Cardiac septum (tissue), 1 donor: Measurements from ENCODE around the gene RBBP8. TPM values are rescaled to one million over a fixed set of nuclear protein-coding genes. Genes with fewer than 3 reads are reported as not detected.
A peak's percentile ranks its signal among the peaks of the same experiment; 100 is the strongest.

Experiments used
- DNase-seq: peaks from one replicate; pipeline ENCODE4 v3.0.0-alpha.2; 2020; ENCODE audit warnings: low spot score
- intact Hi-C: fragments of 100-400 bp; cut with DNase I; formaldehyde crosslinking; loops from one replicate; pipeline ENCODE4 v1.14.0; 2022
- total RNA-seq: library from RNA; stranded (reverse); fragmentation: NEBNext Ultra II Directional; extraction: Animal tissue kit (Norgen Biotek cat#: 25700); gene quantifications from one replicate; pipeline ENCODE4 v1.2.1, GENCODE V29; 2021
- donor health status: DM: no; HTN: no; CAD: no.

Gene RBBP8
- total RNA-seq, 1 donor from 2014 or later, result 7.2 TPM

DNA sequence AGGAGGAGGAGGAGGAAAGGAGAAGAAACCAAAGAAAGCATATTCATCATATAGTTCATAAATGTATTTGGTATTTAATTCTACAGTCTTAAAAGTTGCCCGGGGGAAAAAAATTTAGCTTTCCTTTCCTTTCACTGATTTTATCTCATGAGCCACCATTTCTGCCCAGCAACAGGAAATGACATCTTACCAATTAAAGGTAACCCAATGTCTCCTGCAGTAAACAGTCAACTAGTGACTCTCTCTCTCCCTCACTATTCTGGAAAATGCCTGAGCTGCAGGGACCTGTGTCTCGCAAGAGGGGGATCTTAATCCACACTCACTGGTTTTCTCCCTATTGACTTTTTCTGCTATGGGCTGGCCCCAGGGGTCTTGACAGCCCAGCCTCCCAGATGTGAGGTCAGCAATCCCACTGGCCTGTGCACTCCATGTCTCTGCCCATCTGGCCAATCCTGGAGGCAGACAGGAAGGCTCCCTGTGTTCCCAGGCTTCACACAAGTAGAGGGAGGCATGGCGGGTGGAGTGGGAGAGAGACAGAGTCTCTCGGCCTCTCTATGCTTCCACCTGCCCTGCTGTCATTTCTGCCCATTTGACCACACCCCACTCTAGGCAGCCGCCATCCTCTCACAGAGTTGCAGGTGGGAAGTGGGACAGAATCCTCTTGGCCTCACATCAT is 116.7 kb downstream of the RBBP8 start:
- no peak for DNase-seq
- intact Hi-C loops, result no loop called here

DNA sequence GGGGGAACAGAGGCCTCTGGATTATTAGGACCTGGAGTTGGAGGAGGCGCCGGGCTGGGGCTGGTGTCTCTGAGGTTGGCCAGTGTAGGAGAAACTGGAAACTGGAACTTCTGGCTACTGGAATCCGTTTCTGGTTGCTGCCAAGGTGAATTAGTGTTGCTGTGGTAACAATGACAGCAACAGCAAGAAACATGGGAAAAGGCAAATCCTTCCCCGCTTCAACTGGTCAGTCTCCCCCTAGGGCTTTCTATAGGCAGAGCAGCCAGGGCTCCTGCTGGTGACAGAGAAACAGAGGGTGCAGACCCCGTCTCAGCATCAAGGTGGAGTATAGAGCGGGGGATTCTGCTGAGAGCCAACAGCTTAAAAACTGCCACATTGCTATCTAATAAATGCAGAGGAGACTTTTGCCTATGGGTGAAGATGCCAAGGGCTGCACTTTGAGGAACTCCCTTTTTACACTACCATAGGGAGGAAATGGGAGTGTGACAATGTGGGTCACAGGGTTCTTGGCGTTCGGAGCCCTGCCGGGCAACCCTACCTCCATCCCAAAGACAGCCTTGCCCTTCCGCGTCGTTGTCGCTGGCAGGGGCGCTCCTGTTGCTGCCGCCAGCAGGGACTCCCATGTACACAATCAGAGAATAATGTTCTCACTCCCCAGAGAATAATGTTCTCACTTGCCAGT is 120.8 kb downstream of the RBBP8 start:
- no peak for DNase-seq

DNA sequence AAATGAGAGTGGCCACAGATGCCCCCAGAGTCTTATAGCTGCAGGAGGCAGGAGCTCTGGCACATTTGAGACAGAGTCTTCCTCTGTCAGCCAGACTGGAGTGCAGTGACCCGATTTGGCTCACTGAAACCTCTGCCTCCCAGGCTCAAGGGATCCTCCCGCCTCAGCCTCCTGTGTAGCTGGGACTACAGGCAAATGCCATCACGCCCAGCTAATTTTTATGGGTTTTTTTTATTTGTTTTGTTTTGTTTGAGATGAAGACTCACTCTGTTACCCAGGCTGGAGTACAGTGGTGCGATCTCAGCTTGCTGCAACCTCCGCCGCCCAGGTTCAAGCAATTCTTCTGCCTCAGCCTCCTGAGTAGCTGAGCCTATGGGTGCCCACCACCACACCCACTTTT is 121.4 kb downstream of the RBBP8 start:
- DNase-seq, result no peak
- intact Hi-C loops, result no loop called here

More for the DNA sequence above, 120.8 kb downstream of the RBBP8 start:
- intact Hi-C loops, result no loop called here

DNA sequence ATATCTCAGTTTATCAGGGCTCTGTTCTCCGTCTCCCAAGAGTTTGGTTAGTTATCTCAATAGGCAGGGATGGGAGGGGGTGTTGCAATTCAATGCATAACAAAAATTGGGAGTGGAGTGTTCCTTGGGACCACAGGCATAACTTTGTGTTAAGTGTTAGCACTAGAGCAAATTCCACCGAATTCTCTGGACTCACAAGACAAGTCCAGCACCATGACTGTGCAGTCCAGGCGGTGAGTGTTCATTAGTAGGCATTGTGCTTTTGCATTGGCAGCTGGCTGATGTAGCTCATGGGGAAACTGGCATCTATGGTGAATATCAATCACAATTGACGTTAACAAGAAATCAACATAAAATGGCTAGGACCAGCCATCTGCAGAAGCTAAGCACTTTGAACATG is 123.2 kb downstream of the RBBP8 start:
- intact Hi-C loops, result no loop called here
- no peak for DNase-seq

DNA sequence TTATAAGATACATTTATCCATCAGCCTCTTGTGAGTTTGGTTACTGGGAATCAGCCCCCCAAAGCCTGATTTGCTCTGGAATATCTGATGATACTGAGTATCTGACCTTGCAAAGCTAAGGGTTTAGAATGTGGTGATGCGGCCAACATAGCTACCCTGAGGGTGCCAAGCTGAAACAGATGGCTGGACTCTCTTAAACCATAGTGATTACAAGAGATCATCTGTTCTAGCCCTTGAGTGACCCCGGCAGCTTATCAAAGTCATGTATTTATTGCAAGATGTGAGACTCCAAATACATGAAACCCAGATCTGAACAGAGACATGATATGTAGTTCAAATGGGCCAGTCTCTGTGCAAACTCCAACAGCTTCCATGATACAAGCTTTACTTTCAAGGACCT is 124.0 kb downstream of the RBBP8 start:
- intact Hi-C loops, result no loop called here
- no peak for DNase-seq

DNA sequence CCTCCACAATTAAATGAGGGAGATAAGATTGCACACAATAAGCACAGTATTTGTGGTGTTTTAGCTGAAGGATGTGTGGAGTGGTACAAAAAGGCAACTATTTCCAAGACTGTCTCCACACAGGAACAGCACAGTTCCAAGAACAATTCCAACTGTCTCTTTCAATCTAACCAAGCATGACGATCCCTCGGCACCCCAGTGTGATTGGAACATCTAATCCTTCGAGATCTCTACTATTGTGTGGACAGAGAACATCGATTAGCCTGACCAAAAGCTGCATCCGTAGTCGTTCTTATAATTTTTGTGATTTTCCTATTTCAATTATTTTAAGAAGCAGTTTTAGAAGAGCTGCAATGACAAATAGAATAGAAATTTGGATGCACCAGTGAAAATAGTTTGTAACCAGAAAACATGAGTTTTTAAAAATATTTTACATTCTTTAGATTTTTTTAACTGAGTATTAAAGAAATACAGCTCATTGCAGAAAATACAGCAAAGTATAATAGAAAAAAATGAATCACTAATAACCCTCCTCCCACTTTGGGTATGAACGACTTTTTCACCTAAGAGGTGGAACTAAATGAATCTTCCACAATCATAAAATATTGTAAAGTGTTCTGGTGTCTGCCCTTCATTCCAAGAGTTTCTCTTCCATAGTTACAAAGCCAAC is 125.8 kb downstream of the RBBP8 start:
- intact Hi-C loops, result no loop called here
- DNase-seq, result peak; percentile 10

DNA sequence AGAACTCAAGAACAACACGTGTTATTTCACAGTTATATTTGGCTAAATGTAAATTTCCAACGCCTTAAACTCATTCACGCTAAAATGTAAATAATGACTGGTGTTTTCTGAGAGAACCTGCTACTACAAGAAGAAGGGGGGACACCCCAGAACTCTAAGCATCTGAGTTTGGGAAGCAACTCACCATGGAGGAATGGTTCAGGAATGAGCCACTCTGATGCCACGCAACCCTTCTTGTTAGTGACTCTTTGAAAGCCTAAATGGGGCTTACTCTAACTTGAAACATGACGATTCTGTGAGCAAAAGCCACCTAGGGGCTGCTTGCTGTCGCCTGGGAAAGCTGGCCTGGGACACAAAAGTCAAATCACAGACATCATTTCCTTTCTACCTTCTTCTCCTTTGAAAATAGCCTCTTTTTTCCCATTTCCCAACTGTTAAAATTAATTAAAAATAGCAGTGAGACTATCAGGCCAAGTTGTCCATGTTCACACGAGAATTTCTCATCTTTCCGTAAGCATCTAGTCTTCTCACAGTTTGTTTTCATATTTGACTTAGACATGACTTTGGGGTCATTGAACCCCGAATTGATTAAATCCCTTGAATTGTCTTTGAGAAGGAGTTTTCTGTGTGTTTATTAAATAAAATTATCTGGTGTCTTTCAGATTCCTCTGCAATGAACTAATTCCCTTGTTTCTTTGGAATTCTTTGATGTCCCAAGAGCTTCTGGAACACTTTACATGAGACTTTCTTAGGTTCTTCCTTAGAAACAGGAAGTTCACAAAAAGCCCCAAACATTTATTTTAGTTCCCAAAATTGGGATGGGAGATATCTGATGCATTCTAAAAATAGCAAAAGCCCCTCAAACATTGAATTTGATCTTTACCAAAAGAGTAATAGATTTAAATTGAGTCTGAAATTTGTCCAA is 126.7 kb downstream of the RBBP8 start:
- peak; percentile 26 for DNase-seq
- intact Hi-C loops, result no loop called here

DNA sequence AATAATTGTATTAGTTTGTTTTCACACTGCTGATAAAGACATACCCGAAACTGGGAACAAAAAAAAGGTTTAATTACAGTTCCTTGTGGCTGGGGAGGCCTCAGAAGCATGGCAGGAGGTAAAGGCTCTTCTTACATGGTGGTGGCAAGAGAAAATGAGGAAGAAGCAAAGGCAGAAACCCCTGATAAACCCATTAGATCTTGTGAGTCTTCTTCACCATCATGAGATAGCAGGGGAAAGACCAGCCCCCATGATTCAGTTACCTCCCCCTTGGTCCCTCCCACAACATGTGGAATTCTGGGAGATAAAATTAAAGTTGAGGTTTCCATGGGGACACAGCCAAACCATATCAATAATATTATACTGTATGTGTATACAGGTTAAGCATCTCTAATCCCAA is 128.9 kb downstream of the RBBP8 start:
- intact Hi-C loops, result no loop called here
- DNase-seq, result peak; percentile 1

DNA sequence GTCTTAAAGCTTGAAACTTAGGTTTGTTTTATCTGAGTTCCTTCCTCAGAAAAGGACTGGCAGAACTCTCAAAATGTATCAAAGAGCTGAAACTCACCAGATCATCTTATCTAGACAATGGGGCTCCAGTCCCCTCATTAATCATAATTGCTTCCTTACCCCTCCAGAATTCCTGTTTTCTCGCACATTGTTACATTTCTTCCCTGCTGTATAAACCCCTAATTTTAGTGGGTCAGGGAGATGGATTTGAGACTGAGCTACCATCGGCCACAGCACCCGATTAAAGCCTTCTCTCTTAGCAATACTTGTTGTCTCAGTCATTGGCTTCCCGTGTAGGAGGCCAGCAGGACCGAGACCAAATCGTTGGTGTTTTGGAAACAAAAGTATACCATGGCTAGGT is 130.4 kb downstream of the RBBP8 start:
- DNase-seq, result no peak
- intact Hi-C loops, result no loop called here

DNA sequence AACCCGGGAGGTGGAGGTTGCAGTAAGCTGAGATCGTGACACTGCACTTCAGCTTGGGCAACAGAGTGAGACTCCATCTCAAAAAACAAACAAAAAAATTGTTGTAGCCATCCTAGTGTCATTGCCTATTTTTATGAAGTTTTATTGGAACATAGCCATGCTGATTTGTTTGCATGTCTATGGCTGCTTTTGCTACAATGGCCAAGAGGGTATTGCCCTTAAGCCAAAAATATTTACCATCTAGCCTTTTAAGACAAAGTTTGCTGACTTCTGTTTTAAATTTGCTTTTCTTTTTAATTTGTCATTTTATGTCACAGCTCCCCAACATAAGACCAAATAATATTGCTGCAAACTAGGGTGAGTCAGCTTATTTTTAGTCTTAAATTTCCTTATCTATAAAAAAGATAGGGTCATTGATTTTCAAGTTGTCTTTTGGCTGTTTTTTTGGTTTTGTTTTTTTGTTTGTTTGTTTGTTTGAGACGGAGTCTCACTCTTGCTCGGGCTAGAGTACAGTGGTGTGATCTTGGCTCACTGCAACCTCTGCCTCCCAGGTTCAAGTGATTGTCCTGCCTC is 132.2 kb downstream of the RBBP8 start:
- DNase-seq, result no peak
- intact Hi-C loops, result no loop called here

DNA sequence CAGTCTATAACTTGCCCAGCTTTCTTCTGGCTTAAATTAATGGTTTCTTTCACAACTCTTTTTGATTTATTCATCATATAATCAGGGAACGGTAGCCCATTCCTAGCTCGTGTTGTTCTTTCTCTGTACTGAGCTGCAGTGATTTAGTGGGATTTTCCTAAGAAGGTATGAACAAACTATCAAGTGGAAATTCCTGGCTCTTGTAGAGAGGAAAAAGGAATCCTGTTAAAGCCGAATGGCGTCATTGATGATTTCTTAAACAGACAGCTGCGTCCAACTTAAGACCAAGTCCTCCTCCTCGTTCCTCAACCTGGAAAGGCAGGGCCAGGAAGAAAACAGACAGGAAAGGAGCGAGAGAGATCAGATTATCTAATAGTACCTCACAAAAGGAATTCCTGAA is 132.9 kb downstream of the RBBP8 start:
- intact Hi-C loops, result no loop called here
- DNase-seq, result no peak

DNA sequence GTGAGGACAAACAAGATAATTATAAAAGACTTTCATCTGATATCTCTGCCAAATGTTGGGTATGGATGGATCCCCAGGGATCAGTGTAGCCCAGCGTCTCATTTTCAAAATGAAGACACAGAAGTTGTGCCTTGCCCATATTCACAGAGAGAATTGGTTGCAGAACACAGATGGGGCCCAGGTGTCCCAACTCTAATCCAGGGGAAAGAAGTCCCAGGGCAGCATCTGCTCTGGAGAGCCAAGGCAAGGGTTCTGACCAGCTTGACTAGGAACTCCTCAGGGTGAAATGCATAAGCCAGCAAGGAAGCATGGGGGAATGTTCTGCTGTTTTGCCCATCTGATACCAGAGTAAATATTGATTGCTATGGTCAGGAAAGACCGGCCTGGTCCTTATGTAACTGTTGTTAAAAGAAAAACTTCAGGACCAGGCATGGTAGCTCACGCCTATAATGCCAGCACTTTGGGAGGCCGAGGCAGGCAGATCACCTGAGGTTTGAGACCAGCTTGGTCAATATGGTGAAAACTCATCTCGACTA is 133.4 kb downstream of the RBBP8 start:
- intact Hi-C loops, result no loop called here
- DNase-seq, result no peak

DNA sequence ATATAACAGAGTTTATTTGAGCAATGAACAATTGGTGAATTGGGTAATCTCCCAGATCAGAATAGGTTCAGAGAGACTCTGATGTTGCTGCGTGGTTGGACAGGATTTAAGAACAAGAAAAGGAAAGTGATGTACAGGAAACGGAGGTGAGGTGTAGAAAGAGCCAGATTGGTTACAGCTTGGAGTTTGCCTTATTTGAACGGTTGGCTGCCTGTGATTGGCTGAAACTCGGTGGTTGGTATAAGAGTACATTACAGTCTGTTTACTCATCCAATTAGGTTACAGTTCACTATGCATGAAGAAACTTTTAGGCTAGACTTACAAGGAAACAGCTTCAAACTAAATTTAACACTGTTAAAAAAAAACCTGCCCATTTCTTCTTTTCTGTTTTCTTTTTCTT is 134.1 kb downstream of the RBBP8 start:
- intact Hi-C loops, result no loop called here
- no peak for DNase-seq

DNA sequence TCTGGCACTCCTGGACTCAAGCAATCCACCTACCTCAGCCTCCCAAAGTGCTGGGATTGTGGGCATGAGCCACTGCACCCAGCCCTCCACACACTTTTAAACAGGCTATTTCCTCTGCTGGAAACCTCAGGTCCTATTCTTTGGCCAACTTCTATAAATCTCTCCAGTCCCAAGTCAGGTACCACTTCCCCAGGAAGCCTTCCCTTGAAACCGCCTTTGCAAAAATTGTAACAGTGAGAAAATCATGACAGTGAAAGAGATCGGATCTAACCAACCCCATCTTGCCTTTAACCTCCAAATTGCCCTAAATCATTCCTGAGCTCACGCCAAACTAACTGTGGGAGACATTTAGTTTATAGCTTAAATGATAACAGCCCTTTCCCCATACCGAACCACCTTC is 134.9 kb downstream of the RBBP8 start:
- no peak for DNase-seq
- intact Hi-C loops, result no loop called here

DNA sequence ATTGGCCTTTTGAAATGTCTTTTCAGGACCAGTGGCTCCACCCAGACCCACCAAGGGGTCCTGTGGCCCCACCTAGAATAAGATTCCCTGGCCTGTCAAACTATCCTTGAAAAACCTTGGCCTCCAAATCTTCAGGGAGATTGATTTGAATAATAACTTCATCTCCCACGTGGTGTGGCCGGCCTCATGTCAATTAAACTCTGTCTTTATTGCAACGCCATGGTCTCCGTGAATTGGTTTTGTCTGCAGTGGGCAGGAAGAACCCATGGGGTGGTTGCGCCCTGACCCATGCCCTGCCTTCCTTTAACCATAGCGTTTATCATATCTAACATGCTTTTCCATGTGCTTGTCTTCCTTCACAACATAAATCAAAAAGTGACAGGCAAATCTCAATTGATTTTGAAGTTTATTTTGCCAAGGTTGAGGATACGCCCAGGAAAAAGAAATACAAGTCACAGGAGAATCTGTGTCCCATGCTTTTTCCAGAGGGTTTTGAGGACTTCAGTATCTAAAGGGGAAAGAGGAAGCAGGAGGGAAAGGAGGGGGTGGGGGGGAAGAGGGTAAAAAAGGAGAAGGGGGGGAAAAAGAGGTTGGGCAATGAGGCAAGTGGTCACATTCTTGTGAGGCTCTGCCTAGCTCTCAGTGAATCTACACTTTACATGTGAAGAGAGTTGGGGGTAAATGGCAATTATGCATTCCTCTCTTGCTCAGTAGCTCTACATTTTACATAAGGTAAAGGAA is 135.6 kb downstream of the RBBP8 start:
- DNase-seq, result no peak
- intact Hi-C loops, result no loop called here

DNA sequence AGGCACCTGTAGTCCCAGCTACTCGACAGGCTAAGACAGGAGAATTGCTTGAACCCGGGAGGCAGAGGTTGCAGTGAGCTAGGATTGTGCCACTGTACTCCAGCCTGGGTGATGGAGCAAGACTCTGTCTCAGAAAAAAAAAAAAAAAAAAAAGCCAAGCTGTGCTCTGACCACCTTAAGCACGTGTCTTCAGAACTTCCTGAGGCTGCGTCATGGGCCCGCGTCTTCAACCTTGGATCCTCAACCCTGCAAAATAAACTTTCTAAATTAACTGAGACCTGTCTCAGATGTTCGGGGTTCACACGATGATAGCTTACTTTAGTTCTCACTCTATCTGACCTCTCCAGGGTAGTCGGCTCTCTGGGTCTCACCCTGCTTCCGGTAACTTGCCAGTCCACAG is 136.4 kb downstream of the RBBP8 start:
- no peak for DNase-seq
- intact Hi-C loops, result no loop called here

DNA sequence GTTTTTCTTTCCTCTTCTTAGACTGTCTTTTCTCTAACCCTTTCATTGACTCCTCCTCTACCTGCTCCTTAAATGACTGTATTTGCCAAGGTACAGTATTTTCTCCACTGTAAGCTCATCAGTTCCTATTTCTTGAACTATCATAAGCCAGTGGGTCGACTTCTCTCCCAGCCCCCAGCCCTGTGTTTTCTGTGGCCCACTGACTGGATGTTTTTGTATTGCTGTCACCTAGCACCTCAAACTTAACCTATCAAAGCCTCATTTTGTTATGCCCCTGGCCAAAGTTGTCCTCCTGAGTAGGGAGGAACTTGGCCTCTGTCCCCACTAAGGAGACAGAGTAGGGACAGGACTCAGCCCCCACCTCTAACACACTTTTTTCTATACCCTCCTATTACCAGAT is 136.8 kb downstream of the RBBP8 start:
- intact Hi-C loops, result no loop called here

DNA sequence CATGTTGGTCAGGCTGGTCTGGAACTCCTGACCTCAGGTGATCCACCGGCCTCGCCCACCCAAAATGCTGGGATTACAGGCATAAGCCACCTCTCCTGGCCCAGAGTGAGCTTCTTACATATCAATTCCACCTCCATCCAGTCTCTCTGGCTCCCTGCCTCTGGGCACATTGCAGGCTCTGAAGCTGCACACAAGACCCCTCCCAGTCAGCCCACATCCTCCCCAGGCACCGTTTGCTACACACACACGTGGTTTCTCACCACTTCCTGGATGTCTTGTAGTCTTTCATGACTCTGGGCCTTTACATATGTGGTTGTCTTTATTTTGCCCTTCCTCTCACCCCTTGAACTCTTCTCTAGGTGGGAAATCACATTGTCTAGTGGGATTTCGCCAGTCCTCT is 138.2 kb downstream of the RBBP8 start:
- peak; percentile 79 for DNase-seq
- intact Hi-C loops, result no loop called here

More for the DNA sequence above, 136.8 kb downstream of the RBBP8 start:
- DNase-seq, result no peak

DNA sequence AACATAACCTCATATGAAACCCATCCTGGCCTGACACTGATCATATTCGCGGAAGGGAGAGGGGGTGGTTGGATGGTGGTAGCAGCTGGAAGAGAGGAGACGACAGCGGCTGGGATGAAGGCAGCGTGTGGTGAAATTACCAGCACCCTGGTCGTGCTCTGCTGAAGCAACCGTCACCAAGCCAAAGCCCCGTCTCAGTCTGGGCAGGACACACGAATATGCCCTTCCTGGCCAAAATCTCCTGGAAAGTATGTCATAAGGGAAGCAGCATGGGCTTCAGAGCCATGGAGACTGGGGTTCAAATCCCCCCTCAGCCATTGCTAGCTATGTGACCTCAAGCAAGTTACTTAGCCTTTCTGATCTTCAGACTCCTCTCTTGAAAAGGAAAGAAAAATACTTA is 139.0 kb downstream of the RBBP8 start:
- intact Hi-C loops, result no loop called here
- DNase-seq, result no peak
